GM19193 (cell line): ENCODE data around the gene RPL39.

Experiments used
- POLR2A ChIP-seq: IDR thresholded peaks from 4 replicates; pipeline ENCODE4 v1.6.1; 2011; ENCODE audit not compliant: insufficient read depth, insufficient read length; ENCODE audit errors: extremely low read depth

Gene RPL39

DNA sequence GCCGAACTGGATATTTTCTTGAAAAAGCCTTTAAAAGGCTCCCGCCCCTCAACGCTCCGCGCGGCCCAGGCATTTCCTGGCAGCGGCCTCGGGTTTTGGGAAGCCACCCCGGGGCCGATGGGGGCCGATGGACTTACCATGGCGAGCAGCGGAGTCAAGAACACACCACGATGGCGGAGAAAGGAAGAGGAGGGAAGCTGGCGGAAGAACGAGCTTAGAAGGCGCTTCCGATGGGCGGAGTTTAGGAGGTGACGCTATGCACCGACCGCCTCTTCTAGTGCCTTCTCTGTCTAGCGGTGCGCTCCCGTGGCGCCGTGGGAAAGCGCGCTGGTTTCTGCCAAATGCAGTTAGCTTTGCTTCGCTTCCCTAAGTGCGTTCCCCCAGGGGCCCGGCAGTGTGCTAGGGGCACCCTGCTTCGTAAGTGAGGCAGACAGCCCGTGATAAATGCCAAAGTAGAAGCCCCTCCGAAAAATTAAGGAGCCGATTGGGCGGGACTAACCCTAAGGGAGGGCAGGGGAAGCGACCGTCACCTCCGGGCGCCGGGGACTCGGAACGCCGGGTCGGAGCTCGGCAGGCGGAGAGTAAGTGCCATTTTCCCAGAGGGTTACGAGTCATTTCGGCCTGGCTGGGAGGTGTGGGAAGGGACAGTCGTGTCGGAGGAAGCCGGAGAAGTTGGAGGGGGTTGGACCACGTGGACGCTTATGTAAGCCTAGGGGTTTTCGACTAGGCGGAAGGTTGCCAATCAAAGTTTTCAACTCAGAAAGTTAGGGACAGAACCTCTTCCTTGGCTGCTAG lies at the start of gene RPL39:
Gene RPL39, minus strand, starts transcription at position 194 of the 795 bp plus-strand sequence. Its CDS starts 54 bp downstream, at position 140.
- TF ChIP-seq POLR2A: peak; percentile 81

DNA sequence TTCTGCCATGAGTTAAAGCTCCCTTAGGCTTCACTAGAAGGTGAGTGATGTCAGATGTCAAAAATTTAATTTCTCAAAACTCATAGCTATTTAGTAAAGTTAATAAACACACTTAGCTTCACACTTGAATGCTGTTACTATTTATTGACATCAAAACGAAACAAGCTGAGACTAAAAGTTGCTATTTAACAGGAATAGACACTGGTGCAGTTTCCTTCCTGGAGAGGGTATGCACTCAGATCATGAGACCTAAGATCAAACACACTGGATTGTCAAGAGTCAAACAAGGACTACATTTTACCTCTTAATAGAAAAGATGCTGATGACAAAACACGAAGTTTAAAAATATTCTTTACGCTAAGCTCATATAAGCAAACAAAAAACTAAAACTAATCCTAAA lies 42.5 kb upstream of the RPL39 start:
- no peak for TF ChIP-seq POLR2A

DNA sequence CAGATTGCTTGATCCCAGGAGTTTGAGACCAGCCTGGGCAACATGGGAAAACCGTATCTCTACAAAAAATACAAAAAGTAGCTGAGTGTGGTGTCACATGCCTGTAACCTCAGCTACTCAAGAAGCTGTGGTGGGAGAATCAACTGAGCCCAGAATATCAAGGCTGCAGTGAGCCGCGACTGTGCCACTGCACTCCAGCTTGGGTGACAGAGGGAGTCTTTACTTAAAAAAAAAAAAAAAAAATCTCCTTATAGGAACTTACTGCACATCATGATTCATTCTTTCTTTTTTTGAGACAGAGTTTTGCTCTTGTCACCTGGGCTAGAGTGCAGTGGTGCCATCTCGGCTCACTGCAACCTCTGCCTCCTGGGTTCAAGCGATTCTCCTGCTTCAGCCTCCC lies 37.0 kb upstream of the RPL39 start:
- no peak for TF ChIP-seq POLR2A

DNA sequence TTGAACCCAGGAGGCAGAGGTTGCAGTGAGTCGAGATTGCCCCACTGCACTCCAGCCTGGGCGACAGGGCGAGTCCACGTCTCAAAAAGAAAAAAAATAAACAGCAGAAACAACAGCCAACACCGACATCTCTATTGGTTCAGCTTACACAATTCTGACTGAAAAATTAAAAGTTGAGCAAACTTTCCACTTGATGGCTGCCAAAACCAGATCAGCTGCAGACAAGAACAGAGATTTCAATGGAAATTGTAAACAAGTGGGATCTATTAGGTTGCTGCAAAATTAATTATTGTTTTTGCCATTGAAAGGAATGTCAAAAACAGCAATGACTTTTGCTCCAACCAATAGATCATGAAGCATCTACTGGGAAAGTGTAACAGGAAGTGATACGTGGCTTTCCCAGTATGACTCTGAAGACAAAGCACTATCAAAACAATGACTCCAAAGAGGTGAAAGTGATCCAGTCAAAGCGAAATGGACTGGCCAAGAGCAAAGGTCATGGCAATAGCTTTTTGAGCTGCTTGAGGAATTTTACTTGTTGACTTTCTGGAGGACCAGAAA lies 35.0 kb upstream of the RPL39 start:
- TF ChIP-seq POLR2A: no peak

DNA sequence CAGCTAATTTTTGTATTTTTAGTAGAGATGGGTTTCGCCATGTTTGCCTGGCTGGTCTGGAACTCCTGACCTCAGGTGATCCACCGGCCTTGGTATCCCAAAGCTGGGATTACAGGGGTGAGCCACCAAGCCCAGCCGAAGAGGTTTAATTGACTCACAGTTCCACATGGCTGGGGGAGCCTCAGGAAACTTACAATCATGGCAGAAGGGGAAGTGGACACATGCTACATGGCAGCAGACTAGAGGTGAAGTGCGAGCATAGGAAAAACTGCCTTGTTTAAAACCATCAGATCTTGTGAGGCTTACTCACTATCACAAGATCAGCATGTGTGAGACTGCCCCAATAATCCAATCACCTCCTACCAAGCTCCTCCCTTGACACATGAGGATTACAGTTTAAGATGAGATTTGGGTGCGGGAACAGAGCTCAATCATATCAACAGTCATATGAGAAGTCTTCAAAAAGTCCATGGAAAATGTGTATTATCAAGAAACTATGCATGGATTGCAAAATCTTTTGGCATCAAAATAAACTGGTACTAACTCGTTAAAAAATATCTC lies 25.8 kb upstream of the RPL39 start:
- no peak for TF ChIP-seq POLR2A

DNA sequence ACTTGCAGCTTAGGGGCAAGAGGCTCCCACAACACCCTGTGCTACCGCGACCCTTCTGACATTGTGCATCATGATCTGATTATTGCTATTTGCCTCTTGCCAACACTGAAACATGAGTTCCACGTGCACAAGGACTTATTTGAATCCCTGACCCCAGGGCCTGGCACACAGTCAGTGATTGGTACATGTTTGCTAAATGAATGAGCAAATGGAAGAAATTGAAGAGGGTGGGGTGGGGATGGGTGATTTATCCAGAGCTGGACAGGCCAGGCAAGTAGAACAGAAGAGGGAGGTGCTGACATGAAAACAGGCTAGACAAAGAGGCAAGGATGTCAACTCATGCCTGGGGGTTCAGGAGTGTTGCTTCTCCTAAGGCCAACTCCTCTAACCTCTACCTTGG lies 24.9 kb upstream of the RPL39 start:
- TF ChIP-seq POLR2A: no peak

DNA sequence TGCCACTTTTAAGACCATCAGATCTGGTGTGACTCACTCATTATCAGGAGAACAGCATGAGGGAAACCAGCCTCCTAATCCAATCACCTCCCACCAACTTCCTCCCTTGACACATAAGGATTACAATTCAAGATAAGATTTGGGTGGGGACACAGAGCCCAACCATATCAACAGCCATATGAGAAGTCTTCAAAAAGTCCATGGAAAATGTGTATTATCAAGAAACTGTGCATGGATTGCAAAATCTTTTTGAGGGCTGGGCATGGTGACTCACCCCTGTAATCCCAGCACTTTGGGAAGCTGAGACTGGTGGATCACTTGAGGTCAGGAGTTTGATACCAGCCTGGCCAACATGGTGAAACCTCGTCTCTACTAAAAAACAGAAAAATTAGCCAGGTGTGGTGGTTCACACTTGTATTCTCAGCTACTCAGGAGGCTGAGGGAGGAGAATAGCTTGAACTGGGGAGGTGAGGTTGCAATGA lies 17.8 kb upstream of the RPL39 start:
- TF ChIP-seq POLR2A: no peak

DNA sequence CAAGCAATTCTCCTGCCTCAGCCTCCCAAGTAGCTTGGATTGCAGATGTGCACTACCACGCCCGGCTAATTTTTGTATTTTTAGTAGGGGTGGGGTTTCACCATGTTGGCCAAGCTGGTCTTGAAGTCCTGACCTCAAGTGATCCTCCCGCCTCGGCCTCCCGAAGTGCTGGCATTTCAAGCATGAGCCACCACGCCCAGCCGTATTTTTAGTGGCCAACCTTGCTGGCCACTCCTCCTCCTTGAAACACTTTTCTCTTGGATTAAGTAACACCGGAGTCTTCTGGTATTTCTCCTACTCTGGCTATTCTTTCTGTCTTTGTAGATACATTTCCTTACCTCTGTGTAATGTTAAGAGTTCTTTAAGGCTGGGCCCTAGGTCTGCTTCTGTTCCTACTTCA lies 11.1 kb upstream of the RPL39 start:
- no peak for TF ChIP-seq POLR2A

DNA sequence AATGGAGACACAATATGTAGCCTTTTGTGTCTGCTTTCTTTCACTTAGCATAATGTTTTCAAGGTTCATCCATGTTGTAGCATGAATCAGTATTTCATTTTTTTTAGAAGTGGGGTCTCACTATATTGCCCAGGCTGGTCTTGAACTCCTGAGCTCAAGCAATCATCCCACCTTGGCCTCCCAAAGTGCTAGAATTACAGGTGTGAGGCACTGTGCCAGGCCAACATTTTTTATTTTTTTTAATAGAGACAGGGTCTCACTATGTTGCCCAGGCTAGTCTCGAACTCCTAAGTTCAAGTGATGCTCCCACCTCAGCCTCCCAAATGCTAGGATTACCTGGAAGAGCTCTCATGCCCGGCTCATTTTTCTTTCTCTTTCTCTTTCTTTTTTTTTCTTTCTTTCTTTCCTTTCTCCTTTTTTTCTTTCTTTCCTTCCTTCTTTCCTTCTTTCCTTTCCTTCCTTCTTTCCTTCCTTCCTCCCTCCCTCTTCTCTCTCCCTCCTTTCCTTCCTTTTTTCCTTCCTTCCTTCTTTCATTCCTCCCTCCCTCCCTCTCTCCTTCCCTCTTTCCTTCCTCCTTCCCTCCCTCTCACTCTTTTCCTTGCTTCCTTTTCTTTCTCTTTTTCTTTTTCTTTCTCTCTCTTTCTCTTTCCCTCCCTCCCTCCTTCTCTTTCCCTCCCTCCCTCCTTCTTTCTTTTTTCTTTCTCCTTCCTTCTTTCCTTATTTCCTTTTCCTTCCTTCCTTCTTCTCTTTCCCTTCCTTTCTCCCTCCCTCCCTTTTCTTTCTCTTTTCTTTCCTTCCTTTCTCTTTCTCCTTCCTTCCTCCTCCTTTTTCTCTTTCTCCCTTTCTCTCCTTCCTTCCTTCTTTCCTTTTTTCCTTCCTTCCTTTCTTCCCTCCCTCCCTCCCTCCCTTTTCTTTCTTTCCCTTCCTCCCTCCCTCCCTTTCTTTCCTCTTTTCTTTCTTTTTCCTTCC lies 10.1 kb upstream of the RPL39 start:
- no peak for TF ChIP-seq POLR2A

DNA sequence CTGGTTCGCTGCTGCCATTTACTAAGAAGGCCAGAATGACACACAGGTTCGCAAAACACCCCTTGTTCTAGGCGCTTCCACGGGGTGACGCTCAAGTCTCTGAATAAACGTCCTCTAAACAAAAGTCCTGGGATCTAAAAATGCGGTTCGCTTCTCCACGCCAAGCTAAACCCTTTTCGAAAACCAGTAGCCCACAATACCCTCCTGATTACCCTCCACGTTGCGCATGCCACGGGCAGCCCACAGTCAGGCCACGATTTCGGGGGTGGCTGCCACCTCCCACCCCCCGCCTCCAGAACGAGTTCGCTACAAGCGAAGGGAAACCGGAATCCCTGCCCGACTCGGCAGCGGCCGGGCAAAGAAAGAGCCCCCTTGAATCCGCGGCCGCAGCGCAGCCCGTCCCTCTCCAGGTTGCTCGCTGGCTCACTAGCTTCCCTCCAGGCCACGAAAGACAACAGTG lies 423 bp downstream of the RPL39 start:
- no peak for TF ChIP-seq POLR2A

DNA sequence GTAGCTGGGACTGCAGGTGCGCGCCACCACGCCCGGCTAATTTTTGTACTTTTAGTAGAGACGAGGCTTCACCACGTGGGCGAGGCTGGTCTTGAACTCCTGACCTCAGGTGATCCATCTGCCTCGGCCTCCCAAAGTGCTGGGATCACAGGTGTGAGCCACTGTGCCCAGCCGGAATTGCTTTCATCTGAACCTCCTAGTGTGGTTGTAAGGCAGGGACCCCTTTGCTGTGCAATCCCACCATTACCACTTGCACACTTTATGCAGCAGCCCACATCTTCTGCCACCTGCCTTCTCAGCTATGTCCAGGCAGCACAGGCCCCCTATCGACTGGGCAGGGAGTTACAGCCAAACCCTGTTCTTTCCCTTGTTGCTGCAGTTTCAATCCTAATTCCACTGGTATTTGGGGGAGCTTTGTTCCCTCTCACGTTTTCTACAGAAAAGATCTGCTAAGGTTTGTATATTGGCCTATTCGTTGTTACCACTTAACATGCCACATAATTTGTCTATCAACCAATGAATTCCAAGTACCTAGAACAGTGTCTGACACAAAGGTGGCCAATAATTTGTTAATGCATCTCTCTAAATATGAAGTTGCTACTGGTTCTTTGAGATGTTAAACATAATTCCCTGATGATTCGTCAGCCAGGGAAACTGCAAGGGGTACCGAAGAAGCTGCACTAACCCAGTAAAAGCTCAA lies 6.5 kb downstream of the RPL39 start:
- TF ChIP-seq POLR2A: no peak

DNA sequence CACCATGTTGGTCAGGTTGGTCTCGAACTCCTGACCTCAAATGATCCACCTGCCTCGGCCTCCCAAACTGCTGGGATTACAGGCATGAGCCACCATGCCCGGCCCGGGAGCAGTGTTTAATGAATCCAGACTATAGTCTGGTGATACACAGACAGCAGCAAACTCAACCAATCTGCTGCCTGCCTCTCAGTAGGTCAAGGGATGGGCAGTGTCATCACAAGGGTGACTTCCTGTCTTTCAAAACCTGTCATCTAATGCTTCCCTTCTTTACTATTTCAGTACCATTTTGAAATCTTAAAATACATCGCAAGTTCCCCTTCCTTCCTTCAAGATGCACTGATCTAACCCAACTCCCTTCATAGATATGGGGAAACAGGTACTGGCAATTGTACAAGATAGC lies 8.4 kb downstream of the RPL39 start:
- no peak for TF ChIP-seq POLR2A

DNA sequence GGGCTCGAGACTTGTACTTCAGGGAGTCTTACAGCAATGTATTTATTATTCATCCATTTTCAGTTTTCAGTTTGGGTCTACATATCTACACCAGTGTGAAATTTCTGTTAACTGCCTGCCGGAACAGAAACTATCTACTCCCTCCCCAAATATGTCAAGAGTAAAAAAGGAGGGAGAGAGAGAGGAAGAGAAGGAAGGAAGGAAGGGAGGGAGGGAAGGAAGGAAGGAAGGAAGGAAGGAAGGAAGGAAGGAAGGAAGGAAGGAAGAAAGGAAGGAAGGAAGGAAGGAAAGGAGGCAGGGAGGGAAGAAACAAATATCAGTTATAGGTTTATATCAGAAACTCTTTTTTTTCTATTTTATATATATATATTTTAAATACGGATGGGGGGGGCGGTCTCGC lies 12.6 kb downstream of the RPL39 start:
- no peak for TF ChIP-seq POLR2A

DNA sequence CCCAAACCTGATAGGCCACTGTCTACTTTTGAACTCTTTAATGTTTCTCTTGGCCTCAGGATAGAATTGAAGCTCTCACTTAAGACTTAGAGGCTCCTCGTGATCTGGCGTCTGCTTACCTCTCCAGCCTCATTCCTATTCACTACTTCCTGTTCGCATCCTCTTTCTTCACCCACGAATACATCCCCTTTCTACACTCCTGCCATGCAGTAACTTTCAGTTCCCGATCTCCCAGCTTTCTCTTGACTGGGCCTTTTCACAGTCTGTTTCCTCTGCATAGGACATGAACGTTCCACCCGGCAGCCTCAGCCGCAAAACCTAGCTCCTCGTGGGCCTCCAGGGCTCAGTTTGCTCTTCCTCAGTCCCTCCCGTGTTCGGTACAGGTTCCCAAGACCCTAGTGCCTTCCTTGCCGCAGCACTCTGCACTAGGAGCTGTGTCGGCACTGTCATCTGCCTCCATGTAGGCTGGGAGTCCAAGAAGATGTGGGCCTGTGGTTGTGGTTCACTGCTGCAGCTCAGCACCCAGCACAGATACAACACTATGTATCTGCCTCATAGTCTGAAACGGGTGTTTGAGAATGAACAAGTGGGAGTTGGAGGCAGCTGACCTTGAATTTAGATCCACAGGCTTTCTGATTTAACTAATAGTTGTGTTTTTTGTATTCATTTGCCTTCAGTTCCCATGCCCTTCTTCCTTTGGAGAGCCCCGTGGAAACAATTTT lies 15.8 kb downstream of the RPL39 start:
- TF ChIP-seq POLR2A: no peak

DNA sequence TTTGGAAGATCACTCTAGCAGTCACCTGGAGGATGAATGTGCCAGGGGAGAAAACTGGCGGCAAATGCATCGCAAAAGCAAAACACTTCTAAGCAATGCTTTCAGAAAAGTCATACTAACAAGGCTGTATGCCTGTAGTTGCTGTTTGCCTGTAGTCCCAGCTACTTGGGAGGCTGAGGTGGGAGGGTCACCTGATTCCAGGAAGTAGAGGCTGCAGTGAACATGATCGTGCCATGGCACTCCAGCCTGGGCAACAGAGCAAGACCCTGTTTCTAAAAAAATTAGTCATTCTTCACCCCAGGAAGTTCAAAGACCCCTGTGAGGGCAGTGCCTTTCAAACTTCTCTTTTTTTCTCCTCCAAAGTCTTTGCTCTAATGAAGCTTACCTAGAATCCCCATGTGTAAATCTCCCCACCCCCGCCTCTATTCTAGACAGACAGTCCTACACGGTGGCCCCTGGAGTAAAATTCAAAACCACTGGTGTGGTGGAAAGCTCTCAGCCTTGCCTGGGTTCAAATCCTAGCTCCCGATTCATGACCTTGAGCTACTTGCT lies 27.5 kb downstream of the RPL39 start:
- TF ChIP-seq POLR2A: no peak
